G401 (cell line): Measurements from ENCODE around the gene SFT2D2. TPM values are rescaled to one million over a fixed set of nuclear protein-coding genes. Genes with fewer than 3 reads are reported as not detected.
"Not testable (repeated sequence)": the region's sequence is repeated elsewhere in the genome, so short reads cannot be mapped to it uniquely, and the experiment has no call there.

Experiments
- DNase-seq: peaks from one replicate; pipeline ENCODE4 v3.0.0-alpha.2; 2015; ENCODE audit warnings: low spot score
- in situ Hi-C: cut with HindIII; loops from 2 replicates; pipeline ENCODE4 v1.10.0; 2016; ENCODE audit warnings: low sequenced_read_pairs, mixed read lengths
- total RNA-seq: library from RNA; depleted of rRNA; stranded (reverse); fragments of >200 nt; shearing (Covaris generic); gene quantifications from 2 replicates; pipeline ENCODE4 v1.2.3, GENCODE V29; 2014; rRNA removed

Gene SFT2D2
- total RNA-seq = 9.2 and 18.4 TPM in 2 replicates

- DNase-seq = peak; percentile 18
- in situ Hi-C loops = no loop called here
Observed at GRCh38 chr1:168225476-168226190, at the start of gene SFT2D2. SFT2D2 (plus strand) TSS chr1:168226004; CDS start chr1:168226080, 76 bp downstream.

- DNase-seq = no peak
- in situ Hi-C loops = no loop called here
Observed at GRCh38 chr1:168178227-168178637, 47.6 kb upstream of the SFT2D2 start.

- in situ Hi-C loops = no loop called here
- peak; percentile 98 for DNase-seq
Observed at GRCh38 chr1:168178638-168179437, 47.0 kb upstream of the SFT2D2 start, which contains the start of gene TIPRL. TIPRL (plus strand) TSS chr1:168178962; CDS start chr1:168179078, 116 bp downstream.

- in situ Hi-C loops = no loop called here
- DNase-seq = peak; percentile 31
Observed at GRCh38 chr1:168179438-168180147, 46.2 kb upstream of the SFT2D2 start.

GRCh38 chr1:168180148-168180524 is 45.7 kb upstream of the SFT2D2 start:
- in situ Hi-C loops = no loop called here
- no peak for DNase-seq

GRCh38 chr1:168181063-168181720 is 44.6 kb upstream of the SFT2D2 start:
- DNase-seq, in situ Hi-C loops: not testable (repeated sequence)

GRCh38 chr1:168187177-168187576 is 38.6 kb upstream of the SFT2D2 start:
- in situ Hi-C loops = no loop called here
- DNase-seq = no peak

GRCh38 chr1:168190403-168190802 is 35.4 kb upstream of the SFT2D2 start:
- in situ Hi-C loops = no loop called here
- no peak for DNase-seq

GRCh38 chr1:168195199-168196135 is 30.3 kb upstream of the SFT2D2 start:
- in situ Hi-C loops = no loop called here
- no peak for DNase-seq

GRCh38 chr1:168199056-168199455 is 26.7 kb upstream of the SFT2D2 start:
- in situ Hi-C loops = no loop called here

GRCh38 chr1:168202941-168203654 is 22.7 kb upstream of the SFT2D2 start:
- in situ Hi-C loops = no loop called here
- DNase-seq = no peak

More at GRCh38 chr1:168199056-168199455, 26.7 kb upstream of the SFT2D2 start:
- DNase-seq = no peak

GRCh38 chr1:168206111-168206510 is 19.7 kb upstream of the SFT2D2 start:
- in situ Hi-C loops = no loop called here
- DNase-seq = no peak

GRCh38 chr1:168207673-168208072 is 18.1 kb upstream of the SFT2D2 start:
- in situ Hi-C loops, DNase-seq: not testable (repeated sequence)

- DNase-seq = no peak
- in situ Hi-C loops = no loop called here
Observed at GRCh38 chr1:168210312-168210711, 15.5 kb upstream of the SFT2D2 start.

- DNase-seq = no peak
- in situ Hi-C loops = no loop called here
Observed at GRCh38 chr1:168213349-168213748, 12.5 kb upstream of the SFT2D2 start.

- in situ Hi-C loops = no loop called here
Observed at GRCh38 chr1:168216171-168216570, 9.6 kb upstream of the SFT2D2 start.

GRCh38 chr1:168217664-168218063 is 8.1 kb upstream of the SFT2D2 start:
- no peak for DNase-seq
- in situ Hi-C loops = no loop called here

More at GRCh38 chr1:168216171-168216570, 9.6 kb upstream of the SFT2D2 start:
- no peak for DNase-seq
